GM19099 (cell line): ENCODE data around the gene SCYL1.
A peak's percentile ranks its signal among the peaks of the same experiment; 100 is the strongest.

Experiments
- POLR2A ChIP-seq: IDR thresholded peaks from 3 replicates; pipeline ENCODE4 v1.6.1; 2011; ENCODE audit warnings: low read depth; ENCODE audit not compliant: insufficient read length; ENCODE audit errors: extremely low read depth

The SCYL1 gene

DNA sequence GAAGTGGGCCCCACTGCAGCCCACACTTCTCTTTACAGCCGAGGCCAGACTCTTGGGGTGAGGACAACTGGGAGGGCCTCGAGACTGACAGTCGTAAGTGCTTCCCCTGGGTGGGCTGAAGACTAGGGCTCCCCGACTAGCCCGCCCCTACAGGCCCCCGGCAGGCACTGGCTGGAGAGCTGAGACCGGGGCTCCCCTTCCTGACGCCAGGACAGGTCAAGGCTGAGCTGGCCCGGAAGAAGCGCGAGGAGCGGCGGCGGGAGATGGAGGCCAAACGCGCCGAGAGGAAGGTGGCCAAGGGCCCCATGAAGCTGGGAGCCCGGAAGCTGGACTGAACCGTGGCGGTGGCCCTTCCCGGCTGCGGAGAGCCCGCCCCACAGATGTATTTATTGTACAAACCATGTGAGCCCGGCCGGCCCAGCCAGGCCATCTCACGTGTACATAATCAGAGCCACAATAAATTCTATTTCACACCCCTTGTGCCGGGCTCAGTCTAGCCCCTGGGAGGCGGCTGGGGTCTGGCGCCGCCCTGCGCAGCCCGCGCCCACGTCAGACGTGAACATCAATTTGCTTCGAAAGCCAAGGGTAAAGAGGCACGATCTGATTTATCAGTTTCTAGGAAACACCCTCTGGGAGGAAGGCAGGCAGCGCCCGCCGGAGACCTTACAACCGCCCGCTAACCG lies 13.5 kb downstream of the SCYL1 start:
- TF ChIP-seq POLR2A, result no peak

DNA sequence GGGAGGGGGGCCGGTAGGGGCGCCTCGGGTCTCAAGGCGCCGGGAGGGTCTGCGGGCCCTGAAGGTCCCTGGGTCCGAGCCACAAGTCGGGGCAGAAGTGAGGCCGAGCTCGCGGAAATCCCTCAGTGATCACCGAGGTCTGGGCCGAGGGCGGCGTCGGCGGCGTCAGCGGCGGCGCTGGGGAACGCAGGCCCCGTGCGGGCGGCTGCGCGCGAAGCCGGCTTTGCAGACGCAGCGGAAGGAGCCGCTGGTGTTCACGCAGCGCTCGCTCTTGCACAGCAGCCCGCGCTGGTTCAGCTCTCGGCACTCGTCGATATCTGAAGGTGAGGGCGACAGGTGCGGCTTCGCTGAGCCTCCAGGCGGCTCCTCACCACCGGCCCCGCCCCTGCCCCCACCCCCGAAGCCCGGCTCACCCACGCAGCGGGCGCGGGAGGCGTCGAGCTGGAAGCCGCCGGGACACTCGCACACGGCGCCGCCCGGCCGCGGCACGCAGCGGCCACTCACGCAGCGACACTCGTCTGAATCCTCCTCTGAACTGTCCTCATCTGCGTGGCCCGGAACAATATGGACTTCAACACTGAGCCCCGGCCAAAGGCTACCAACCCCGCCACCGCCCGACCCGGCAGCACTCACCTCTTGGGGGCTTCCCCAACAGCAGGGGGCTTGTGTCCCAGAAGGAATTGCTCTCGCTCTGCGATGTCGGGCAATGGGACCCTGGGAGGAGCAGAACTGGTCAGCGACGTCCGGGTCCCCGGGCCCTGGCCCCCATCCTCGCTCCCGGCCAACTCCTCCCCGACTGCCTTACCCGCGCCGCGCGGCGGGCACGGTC lies 14.2 kb downstream of the SCYL1 start:
- no peak for TF ChIP-seq POLR2A

DNA sequence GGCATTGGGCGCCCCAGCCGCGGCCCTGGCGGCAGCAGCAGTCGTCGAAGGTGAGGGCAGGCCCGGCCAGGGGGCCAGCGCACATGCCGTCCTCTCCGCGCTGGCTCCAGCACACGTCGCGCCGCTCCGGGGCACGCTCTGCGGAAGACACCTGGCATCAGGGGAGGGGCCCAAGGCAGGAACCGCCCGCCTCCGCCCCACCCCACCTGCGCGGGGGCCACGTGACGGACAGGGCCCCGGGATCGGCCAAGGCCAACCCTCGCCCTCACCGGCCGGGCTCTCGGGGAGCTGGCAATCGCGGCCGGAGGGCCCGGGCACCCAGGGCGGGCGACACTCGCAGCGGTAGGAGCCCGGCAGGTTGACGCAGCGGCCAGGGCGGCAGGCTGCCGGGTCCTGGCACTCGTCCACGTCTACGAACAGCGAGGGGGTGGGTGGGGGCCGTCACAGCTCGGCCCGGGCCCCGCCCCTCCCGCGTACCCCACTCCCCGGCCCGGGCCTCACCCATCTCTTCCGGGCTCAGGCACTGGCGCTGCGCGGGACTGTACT lies 14.9 kb downstream of the SCYL1 start:
- TF ChIP-seq POLR2A, result peak; percentile 4

DNA sequence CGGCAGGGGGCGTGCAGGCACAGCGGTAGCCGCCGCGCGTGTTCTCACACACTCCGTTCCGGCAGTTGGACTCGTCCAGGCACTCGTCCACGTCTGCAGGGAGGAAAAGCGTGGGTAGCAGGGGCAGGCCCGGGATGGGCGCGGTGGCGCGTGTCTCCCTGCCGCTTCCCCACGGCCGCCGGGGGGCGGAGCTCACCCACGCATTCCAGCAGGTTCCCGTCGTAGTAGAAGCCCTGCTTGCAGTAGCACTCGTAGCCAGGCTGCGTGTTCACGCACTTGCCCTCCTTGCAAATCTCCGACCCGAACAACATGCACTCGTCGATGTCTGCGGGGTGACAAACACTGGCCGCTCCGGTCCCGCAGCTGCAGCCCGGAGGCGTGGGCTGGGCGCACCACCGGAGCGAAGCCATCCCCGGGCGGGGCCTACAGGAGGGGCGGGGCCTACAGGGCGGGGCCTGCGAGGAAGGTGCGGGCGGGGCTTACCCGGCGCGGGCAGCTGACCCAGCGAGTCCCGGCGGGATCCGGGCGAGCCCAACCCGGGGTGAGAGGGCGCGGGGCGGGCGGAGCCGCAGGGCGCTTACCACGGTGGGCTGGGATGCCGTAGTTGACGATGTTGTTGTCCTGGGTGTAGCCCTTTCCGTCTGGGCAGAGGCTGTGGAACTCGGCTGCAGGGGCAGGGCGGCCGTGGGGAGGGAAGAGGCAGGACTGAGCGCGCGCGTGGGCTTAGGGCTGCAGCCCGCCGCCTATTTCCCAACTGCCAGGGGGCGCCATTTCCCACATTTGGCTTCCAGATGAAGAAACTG lies 15.6 kb downstream of the SCYL1 start:
- peak; percentile 63 for TF ChIP-seq POLR2A

DNA sequence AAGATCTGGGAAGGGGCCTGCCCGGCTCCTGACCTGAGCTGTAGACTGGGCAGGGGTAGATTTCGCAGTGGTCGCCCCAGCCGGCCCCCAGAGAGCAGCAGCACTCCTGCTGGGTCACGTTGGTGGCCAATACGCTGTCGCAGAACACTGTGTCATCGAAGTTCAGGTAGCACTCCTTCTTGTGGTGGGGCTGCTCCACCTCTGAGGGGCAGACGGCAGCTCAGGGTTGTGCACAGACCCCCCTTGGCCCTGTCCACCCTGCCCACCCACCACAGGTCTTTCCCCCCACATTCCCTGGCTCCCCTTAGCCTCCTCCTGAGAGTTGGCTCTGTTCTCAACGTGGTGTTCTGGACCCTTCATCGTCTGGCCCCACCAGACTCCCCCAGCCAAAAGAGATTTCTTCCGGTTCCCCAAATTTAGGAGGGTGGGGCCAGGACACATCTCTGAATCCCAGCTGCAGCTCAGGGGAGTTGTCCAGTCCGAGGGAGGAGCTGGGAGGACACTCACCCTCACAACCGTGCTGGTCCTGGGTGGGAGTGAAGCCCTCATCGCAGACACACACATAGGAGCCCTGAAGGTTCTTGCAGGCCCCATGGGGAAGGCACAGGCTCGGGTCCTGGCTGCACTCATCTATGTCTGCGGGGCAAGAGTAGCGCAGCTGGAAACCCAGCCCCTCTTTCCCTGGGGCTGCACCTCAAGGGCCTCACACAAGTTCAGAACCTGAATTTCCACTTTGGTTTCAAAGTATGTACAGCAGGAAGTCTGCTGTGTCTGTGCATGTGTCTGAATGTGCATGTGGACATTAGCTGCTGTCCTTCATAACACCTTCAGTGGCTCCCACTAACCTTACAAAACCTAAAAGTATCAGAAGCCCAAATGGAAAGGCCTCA lies 16.5 kb downstream of the SCYL1 start:
- no peak for TF ChIP-seq POLR2A

DNA sequence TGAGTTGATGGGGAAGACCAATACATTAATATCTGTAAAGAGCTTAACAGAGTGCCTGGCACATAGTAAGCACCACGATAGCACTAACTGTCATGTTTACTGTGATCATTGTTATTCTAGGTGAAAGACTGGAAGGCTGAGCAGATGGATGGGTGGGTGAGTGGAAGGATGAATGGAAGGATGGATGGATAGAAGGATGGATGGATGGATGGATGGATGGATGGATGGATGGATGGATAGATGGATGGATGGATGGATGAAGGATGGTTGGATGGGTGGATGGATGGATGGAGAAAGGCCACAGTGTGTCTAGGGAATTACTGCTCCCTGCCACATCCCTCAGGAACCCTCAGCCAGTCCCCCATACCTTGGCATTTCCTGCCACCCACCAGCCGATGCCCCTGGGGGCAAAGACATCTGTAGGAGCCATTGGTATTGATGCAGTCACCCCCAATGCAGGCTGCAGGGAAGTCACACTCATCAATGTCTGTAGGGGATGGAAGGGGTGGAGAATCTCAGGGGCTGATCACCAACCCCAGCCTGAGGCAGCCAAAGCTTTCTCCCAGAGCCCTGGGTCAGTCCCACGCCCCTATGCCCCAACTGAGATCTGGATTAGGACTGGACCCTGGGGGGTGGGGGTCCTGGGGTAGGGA lies 18.0 kb downstream of the SCYL1 start:
- TF ChIP-seq POLR2A, result no peak

DNA sequence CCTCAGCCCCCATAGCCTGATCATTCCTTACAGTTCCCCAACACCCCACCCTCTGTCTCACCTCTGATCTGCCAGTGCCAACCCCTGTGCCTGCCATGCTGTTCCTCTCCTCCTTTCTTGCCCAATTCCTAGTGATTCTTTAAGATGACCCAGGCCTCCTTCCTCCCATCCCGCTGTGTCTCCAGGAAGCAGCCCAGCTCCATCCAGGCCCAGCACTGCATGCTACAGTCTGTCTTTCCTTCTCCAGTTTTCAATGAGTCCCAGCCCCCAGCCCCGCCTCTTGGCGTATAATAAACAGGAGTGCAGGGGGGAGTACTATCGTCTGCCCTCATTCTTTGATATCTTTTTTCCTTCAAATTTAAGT lies 21.0 kb downstream of the SCYL1 start:
- no peak for TF ChIP-seq POLR2A

DNA sequence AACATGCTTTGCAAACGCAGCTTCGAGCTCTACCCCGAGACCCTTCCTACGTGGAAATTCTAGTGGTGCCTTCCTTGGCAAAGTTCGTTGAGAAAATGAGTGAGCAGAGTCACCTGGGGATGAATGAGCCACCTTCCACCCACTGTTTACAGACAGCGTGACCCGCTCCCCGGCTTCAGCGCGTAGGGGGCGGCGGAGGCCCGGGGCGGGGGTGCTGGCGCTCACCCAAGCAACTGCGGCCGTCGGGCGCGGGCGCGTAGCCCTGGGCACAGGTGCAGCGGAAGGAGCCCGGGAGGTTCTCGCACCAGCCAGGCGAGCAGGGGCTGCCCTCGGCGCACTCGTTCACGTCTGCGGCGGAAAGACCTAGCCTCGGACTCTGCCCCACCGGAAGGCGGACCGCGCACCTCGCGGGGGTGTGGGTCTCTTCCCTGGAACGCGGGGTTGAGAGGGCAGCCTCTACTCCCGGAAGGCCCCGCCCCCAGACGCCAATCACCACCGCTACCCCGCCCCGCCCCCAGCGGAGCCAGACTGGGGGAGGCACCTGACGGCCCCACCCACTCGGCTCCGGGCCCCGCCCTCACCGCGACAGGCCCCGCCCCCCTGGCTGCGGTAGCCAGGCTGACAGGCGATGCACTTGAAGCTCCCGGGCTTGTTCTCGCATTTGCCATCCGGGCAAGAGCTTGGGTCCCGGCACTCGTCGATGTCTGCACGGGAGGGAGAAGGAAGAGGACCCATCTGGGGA lies 21.5 kb downstream of the SCYL1 start:
- peak; percentile 45 for TF ChIP-seq POLR2A

DNA sequence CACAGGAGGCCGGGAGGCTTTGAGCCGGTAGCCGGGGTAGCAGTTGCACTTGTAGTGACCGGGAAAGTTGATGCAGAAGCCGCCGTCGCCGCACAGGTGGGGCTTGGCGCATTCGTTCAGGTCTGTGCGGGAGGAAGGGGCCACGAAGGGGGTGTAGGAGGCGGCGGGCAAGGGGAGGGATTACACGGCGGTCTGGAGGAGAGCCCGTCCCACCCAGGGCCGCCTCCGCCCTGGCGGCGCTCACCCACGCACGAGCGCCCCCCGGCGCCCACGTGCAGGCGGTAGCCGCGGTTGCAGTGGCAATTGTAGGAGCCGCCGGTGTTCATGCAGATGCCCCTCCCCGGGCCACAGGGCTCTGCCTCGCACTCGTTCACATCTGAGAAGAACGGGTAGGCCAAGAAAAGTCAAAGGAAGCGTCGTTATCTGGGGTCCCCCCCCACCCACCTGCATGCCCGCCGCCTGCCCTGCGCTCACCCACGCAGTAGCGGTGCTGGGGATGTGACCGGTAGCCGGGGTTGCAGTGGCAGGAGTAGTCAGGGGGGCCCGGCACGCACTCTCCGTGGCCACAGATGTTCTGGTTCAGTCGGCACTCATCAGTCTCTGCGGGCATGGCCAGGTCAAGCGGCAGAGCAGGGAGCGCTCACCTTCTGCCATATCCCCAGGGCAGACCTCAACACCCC lies 22.7 kb downstream of the SCYL1 start:
- no peak for TF ChIP-seq POLR2A

DNA sequence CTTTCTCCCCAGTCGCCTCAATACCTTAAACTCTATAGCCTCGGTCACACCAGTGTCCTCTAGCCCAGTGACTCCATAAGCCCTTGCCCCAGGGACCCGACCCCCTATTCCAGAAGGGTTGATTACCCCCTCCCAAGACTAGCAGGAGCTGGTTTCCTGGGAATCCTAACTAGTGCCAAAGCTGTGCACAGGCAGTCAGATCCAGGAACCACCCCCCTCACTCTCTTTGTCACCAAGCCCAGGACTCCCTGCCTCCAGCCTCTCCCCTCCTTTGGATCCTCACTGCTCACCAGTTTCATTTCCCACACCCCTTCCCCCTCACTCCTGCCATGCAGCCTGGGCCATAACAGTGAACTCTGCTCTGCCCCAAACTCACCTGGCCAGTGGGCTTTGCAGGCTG lies 23.5 kb downstream of the SCYL1 start:
- no peak for TF ChIP-seq POLR2A

DNA sequence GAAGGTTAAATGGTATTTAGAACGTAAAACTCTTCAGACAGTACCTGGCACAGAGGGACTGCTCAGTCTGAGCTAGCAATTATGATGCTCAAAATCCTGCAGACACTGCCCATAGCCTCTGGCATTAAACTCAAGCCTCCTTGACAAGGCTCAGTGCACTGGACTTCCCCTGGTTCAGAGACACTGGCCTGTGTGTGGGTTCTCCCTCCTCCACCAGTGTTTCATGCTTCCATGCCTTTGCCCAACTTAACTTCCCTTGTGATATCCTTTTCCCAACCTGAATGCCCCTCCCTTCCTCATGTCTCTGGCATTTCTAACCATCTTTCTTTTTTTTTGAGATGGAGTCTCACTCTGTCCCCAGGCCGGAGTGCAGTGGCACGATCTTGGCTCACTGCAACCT lies 24.2 kb downstream of the SCYL1 start:
- no peak for TF ChIP-seq POLR2A

DNA sequence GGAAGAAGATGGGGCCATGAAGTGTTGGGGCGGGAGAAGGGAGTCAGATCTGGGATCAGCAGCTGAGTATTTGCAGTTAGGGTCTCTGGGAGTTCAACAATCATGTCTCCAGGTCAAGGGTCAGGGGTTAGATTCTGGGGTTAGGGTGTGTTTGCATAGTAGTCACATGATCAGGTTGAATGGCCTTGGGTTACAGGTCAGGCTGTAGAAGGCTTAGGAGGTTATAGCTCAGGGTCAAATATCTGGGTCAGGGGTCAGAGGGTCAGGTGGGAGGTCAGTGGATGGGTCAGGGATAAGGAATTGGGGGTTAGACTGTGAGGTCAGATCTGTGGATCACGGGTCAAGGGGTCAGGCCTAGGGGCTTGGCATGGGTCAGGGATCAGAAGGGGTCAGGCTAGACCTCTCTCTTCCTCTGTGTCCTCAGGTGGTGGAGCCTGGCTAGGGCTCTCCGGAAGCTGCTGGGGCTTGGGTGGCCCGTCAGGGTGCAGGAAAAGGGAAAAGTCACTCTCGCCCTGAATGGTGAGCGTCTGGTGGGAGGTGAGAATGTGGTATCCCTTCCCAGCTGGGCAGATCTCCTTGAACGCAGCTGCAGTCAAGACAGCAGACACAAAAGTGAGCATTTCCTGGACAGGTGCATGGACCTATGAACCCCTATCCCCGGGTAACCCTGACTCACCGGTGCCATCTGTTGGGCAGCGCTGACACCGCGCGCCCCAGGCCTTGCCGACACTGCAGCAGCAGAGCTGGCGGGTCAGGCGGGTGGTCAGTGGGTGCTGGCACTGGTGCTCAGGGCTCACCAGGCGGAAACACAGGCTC lies 26.9 kb downstream of the SCYL1 start:
- TF ChIP-seq POLR2A, result no peak
